OCI-LY1 (cell line): ENCODE data around the gene CDC37.

Experiments used
- H2AFZ ChIP-seq: fragments of 200-600 bp; sonication (generic), shearing (Covaris generic); 2 replicates; pipeline ENCODE4 v1.6.0; 2014; ENCODE audit warnings: antibody characterized with exemption, mild to moderate bottlenecking, low read length
- H3F3A ChIP-seq: fragments of 200-600 bp; sonication (generic), shearing (Covaris generic); 2 replicates; pipeline ENCODE4 v1.6.0; 2014; ENCODE audit warnings: mild to moderate bottlenecking, antibody characterized with exemption, low read length, moderate library complexity; ENCODE audit not compliant: insufficient read depth
- H3K27ac ChIP-seq: fragments of 200-600 bp; sonication (generic); 2 replicates; pipeline ENCODE4 v1.5.1; 2014; ENCODE audit warnings: low read length, mixed run types, mild to moderate bottlenecking, low read depth; ENCODE audit not compliant: poor library complexity, severe bottlenecking
- H3K27me3 ChIP-seq: fragments of 200-600 bp; sonication (generic); 2 replicates; pipeline ENCODE4 v1.6.0; 2014; ENCODE audit warnings: antibody characterized with exemption, mild to moderate bottlenecking, low read length, moderate library complexity; ENCODE audit not compliant: insufficient read depth
- H3K36me3 ChIP-seq: fragments of 200-600 bp; sonication (generic); 2 replicates; pipeline ENCODE4 v1.6.1; 2014; ENCODE audit warnings: mild to moderate bottlenecking, antibody characterized with exemption, low read length, moderate library complexity, mixed read lengths; ENCODE audit not compliant: insufficient read depth
- H3K4me1 ChIP-seq: fragments of 200-600 bp; sonication (generic); 2 replicates; pipeline ENCODE4 v1.5.1; 2014; ENCODE audit warnings: mild to moderate bottlenecking, low read length, moderate library complexity; ENCODE audit not compliant: insufficient read depth, severe bottlenecking
- H3K4me2 ChIP-seq: fragments of 200-600 bp; sonication (generic), shearing (Covaris generic); 2 replicates; pipeline ENCODE4 v1.6.1; 2014; ENCODE audit warnings: low read length
- H3K4me3 ChIP-seq: fragments of 200-600 bp; sonication (generic); 2 replicates; pipeline ENCODE4 v1.5.1; 2014; ENCODE audit warnings: low read length, low read depth, mild to moderate bottlenecking, mixed read lengths; ENCODE audit not compliant: poor library complexity, severe bottlenecking
- H3K79me2 ChIP-seq: fragments of 200-600 bp; shearing (Covaris generic); 2 replicates; pipeline ENCODE4 v1.6.1; 2016; ENCODE audit warnings: mixed run types, low read length, mixed read lengths; ENCODE audit not compliant: insufficient read depth
- H3K9ac ChIP-seq: fragments of 200-600 bp; sonication (generic), shearing (Covaris generic); 2 replicates; pipeline ENCODE4 v1.6.1; 2014; ENCODE audit warnings: mild to moderate bottlenecking, low read length, mixed read lengths
- H3K9me2 ChIP-seq: fragments of 200-600 bp; sonication (generic), shearing (Covaris generic); 2 replicates; pipeline ENCODE4 v1.6.1; 2014; ENCODE audit warnings: low read depth, mild to moderate bottlenecking, low read length, mixed read lengths
- H3K9me3 ChIP-seq: fragments of 200-600 bp; shearing (Covaris generic); 2 replicates; pipeline ENCODE4 v1.6.1; 2014; ENCODE audit warnings: low read length, mixed read lengths
- H4K20me1 ChIP-seq: fragments of 200-600 bp; sonication (generic), shearing (Covaris generic); 2 replicates; pipeline ENCODE4 v1.6.0; 2016; ENCODE audit warnings: mild to moderate bottlenecking, low read length; ENCODE audit not compliant: insufficient read depth
- CTCF ChIP-seq: fragments of 200-600 bp; sonication (generic), shearing (Covaris generic); IDR thresholded peaks from 2 replicates; pipeline ENCODE4 v1.5.1; 2017; ENCODE audit warnings: mild to moderate bottlenecking, antibody characterized with exemption, low read length, moderate library complexity, mixed read lengths
- EZH2 ChIP-seq: fragments of 200-600 bp; sonication (generic), shearing (Covaris generic); IDR thresholded peaks from 2 replicates; pipeline ENCODE4 v1.8.0; 2017; ENCODE audit warnings: borderline replicate concordance, mixed run types, mild to moderate bottlenecking, antibody characterized with exemption, low read length, moderate library complexity, mixed read lengths

CDC37 gene

DNA sequence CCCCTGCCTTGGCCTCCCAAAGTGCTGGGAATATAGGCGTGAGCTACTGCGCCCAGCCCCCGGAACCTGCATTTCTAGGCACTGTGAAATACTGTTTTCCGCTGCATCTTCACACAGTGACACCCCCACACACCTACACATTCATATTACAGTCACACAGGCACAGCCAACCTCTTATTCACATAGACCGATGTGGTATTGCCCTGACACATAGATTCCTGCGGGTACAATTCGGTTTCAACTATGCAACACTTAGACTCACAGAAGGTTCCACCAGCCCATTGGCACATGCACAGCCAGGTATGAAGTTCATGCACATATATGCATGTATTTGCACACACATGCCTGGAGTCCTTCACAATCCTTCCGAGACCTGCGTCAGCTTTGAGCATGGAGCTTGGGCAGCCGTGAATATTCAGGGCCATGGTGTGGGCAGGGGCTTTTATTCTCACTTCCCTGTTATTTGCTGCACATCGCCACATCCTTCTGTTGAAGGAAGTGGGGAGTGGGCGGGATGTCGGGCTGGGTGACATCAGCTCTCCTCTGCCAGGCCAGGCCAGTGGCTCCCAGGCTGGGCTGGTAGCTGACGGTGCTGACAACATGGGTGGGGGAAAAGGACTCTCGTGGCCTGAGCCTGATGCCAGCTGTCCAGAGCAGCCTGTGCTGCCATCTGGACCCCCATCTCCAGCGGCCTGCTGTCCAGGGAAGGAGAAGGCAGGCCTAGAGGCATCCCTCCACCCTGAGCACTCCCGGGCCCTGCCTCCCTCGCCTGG, 5.4 kb upstream of the CDC37 start:
- Histone ChIP-seq H3K27ac (no peak overlapping the region), H3F3A (no peaks in the 10 kb centered on the region), H2AFZ (no peak overlapping the region), H3K36me3 (no peaks in the 10 kb centered on the region), H3K9ac (no peak overlapping the region), H4K20me1 (no peaks in the 10 kb centered on the region), H3K4me1 (peaks cover 51% of the 10 kb centered on the region), H3K4me3 (no peak overlapping the region), H3K4me2 (no peak overlapping the region), H3K9me3 (no peaks in the 10 kb centered on the region), H3K79me2 (no peaks in the 10 kb centered on the region), H3K9me2 (no peaks in the 10 kb centered on the region), H3K27me3 (no peaks in the 10 kb centered on the region; the same call in 1 of the 2 replicates)
- TF ChIP-seq EZH2 (no peak), CTCF (no peak)

GRCh38 chr19:10407096-10407495, 3.8 kb upstream of the CDC37 start:
- H3K27ac ChIP-seq, result no peak overlapping the region
- no peak overlapping the region for H2AFZ ChIP-seq
- H4K20me1 ChIP-seq, result no peaks in the 10 kb centered on the region
- no peak overlapping the region for H3K4me3 ChIP-seq
- no peak overlapping the region for H3K4me2 ChIP-seq
- no peaks in the 10 kb centered on the region for H3K36me3 ChIP-seq
- no peaks in the 10 kb centered on the region for H3F3A ChIP-seq
- no peaks in the 10 kb centered on the region for H3K9me2 ChIP-seq
- H3K27me3 ChIP-seq, result no peaks in the 10 kb centered on the region; the same call in 1 of the 2 replicates
- H3K4me1 ChIP-seq, result peaks cover 42% of the 10 kb centered on the region
- H3K79me2 ChIP-seq, result peaks cover 11% of the 10 kb centered on the region
- H3K9me3 ChIP-seq, result no peaks in the 10 kb centered on the region
- TF ChIP-seq CTCF (no peak), EZH2 (no peak)
- no peak overlapping the region for H3K9ac ChIP-seq

GRCh38 chr19:10406191-10406590, 2.8 kb upstream of the CDC37 start:
- H3K79me2 ChIP-seq, result peaks cover 13% of the 10 kb centered on the region
- H2AFZ ChIP-seq, result no peak overlapping the region
- H3K4me2 ChIP-seq, result no peak overlapping the region
- H3K9me3 ChIP-seq, result no peaks in the 10 kb centered on the region
- no peak overlapping the region for H3K9ac ChIP-seq
- no peaks in the 10 kb centered on the region for H3K36me3 ChIP-seq
- H3K27me3 ChIP-seq, result no peaks in the 10 kb centered on the region; the same call in 1 of the 2 replicates
- H3K4me3 ChIP-seq, result no peak overlapping the region
- peaks cover 42% of the 10 kb centered on the region for H3K4me1 ChIP-seq
- no peaks in the 10 kb centered on the region for H3F3A ChIP-seq
- no peaks in the 10 kb centered on the region for H4K20me1 ChIP-seq
- no peak overlapping the region for H3K27ac ChIP-seq
- H3K9me2 ChIP-seq, result no peaks in the 10 kb centered on the region
- TF ChIP-seq EZH2 (no peak), CTCF (no peak)
